GM12878 (cell line): ENCODE measurements around the gene FAM50A. TPM values are rescaled to one million over a fixed set of nuclear protein-coding genes. Genes with fewer than 3 reads are reported as not detected.
A peak's percentile ranks its signal among the peaks of the same experiment; 100 is the strongest.

ENCODE experiments used
- ATAC-seq: fragments of 200-7000 bp; cut with Tn5 transposase; 3 replicates; pipeline ENCODE4 v1.9.1; 2020; ENCODE audit warnings: mild to moderate bottlenecking, moderate library complexity
- BruUV-seq: library from RNA; stranded (reverse); fragments of 400-500 nt; replicated peaks from 2 replicates; lab custom pipeline; 2021; lab: Mats Ljungman, UMichigan
- CTCF ChIA-PET: fragments of 300-600 bp; sonication (Branson Sonifier 250); formaldehyde crosslinking; extraction: SDS; loops from one replicate; lab custom pipeline; 2021; ENCODE audit warnings: inconsistent platforms; lab: Yijun Ruan, JAX
- POLR2A ChIA-PET: fragments of 350-600 bp; formaldehyde crosslinking; extraction: SDS; loops from one replicate; lab custom pipeline; 2021; ENCODE audit warnings: inconsistent platforms; lab: Charles Lee
- RAD21 ChIA-PET: fragments of 300-600 bp; sonication (Branson Sonifier 250); formaldehyde crosslinking; loops from one replicate; lab custom pipeline; 2023; ENCODE audit warnings: antibody characterized with exemption; ENCODE audit not compliant: unreplicated experiment; lab: Charles Lee
- SMC1A ChIA-PET: fragments of 300-600 bp; sonication (Branson Sonifier 250); formaldehyde crosslinking; loops from one replicate; lab custom pipeline; 2023; ENCODE audit not compliant: unreplicated experiment, uncharacterized antibody; lab: Charles Lee
- DNase-seq: peaks from one replicate; pipeline ENCODE4 v3.0.0-alpha.2; 2011; ENCODE audit warnings: low read depth, low spot score
- FAIRE-seq: peaks from 3 replicates; lab custom pipeline; 2011; peaks lifted over from hg19 to GRCh38; lab: Jason Lieb, UNC
- H2AFZ ChIP-seq: 2 replicates; pipeline ENCODE4 v1.6.0; 2011; ENCODE audit warnings: low read depth, low read length, control low read depth; ENCODE audit not compliant: control insufficient read depth
- H3K27ac ChIP-seq: 2 replicates; pipeline ENCODE4 v1.5.1; 2011; ENCODE audit warnings: control low read depth; ENCODE audit not compliant: control insufficient read depth, insufficient read depth
- H3K27me3 ChIP-seq, 2 experiments: replicated peaks in 1 of 2; 2 replicates each; pipeline versions ENCODE4 v1.6.0 to v1.6.1; 2011; ENCODE audit warnings: low read length in 1 of 2; ENCODE audit not compliant: control insufficient read depth in 2 of 2, insufficient read depth in 2 of 2
- H3K36me3 ChIP-seq, 2 experiments: 2 replicates each; pipeline ENCODE4 v1.5.1; 2011; ENCODE audit warnings: low read length in 1 of 2; ENCODE audit not compliant: control insufficient read depth in 2 of 2, insufficient read depth in 2 of 2
- H3K4me1 ChIP-seq: 2 replicates; pipeline ENCODE4 v1.6.1; 2011; ENCODE audit warnings: mild to moderate bottlenecking, low read length, moderate library complexity, mixed read lengths; ENCODE audit not compliant: control insufficient read depth, insufficient read depth
- H3K4me2 ChIP-seq: 2 replicates; pipeline ENCODE4 v1.6.0; 2011; ENCODE audit warnings: control low read depth; ENCODE audit not compliant: control insufficient read depth, insufficient read depth
- H3K4me3 ChIP-seq: fragments of 200-600 bp; sonication (generic); 2 replicates; pipeline ENCODE4 v1.5.1; 2016
- H3K79me2 ChIP-seq: 2 replicates; pipeline ENCODE4 v1.6.0; 2011; ENCODE audit warnings: low read length; ENCODE audit not compliant: control insufficient read depth, insufficient read depth
- H3K9ac ChIP-seq: 2 replicates; pipeline ENCODE4 v1.8.0; 2011; ENCODE audit warnings: low read length, control low read depth, mixed read lengths; ENCODE audit not compliant: control insufficient read depth, insufficient read depth
- H3K9me3 ChIP-seq: replicated peaks from 3 replicates; pipeline ENCODE4 v1.5.1; 2011; ENCODE audit warnings: mild to moderate bottlenecking, low read length; ENCODE audit not compliant: control insufficient read depth, insufficient read depth
- H4K20me1 ChIP-seq: 2 replicates; pipeline ENCODE4 v1.6.0; 2011; ENCODE audit not compliant: control insufficient read depth, insufficient read depth
- CREB1 ChIP-seq: IDR thresholded peaks from 2 replicates; pipeline ENCODE4 v1.6.1; 2012; ENCODE audit warnings: low read depth, mild to moderate bottlenecking, inconsistent platforms
- JUNB ChIP-seq: IDR thresholded peaks from 2 replicates; pipeline ENCODE4 v1.6.1; 2016; ENCODE audit warnings: antibody characterized with exemption, mild to moderate bottlenecking
- MTA3 ChIP-seq: IDR thresholded peaks from 2 replicates; pipeline ENCODE4 v1.6.1; 2012; ENCODE audit warnings: low read length, inconsistent platforms, borderline replicate concordance
- MXI1 ChIP-seq: fragments of 150-350 bp; IDR thresholded peaks from 2 replicates; pipeline ENCODE4 v1.6.1; 2011; ENCODE audit warnings: low read depth, mild to moderate bottlenecking, inconsistent platforms, low read length, improper control_type of control experiment
- NR2C1 ChIP-seq: fragments of 450-650 bp; IDR thresholded peaks from 2 replicates; pipeline ENCODE4 v1.6.1; 2017; ENCODE audit warnings: antibody characterized with exemption, mild to moderate bottlenecking, moderate library complexity
- STAT1 ChIP-seq: fragments of 450-650 bp; conservative IDR thresholded peaks from 2 replicates; pipeline ENCODE4 v1.6.1; 2014; ENCODE audit warnings: antibody characterized with exemption, mild to moderate bottlenecking
- TARDBP ChIP-seq: IDR thresholded peaks from 2 replicates; pipeline ENCODE4 v1.6.1; 2016; ENCODE audit warnings: borderline replicate concordance
- ZBED1 ChIP-seq: IDR thresholded peaks from 2 replicates; pipeline ENCODE4 v1.6.1; 2016; ENCODE audit warnings: borderline replicate concordance
- ZZZ3 ChIP-seq: IDR thresholded peaks from 2 replicates; pipeline ENCODE4 v1.6.1; 2011; ENCODE audit warnings: low read depth; ENCODE audit not compliant: control insufficient read depth, insufficient read length
- WGBS: methylation state at CpG from one replicate; pipeline ENCODE4 v1.1.6; 2016; ENCODE audit warnings: low lambda C conversion rate; ENCODE audit not compliant: insufficient replicate concordance, insufficient coverage; ENCODE audit errors: missing lambda C conversion rate; 5-methylcytosine and 5-hydroxymethylcytosine counted together
- in situ Hi-C: fragments of 300-500 bp; cut with MboI; formaldehyde crosslinking; loops from 9 replicates; pipeline ENCODE4 v1.14.3; 2018; ENCODE audit warnings: mixed read lengths
- intact Hi-C: fragments of 100-400 bp; cut with micrococcal nuclease; formaldehyde crosslinking; loops from one replicate; pipeline ENCODE4 v1.14.2; 2022; ENCODE audit not compliant: unreplicated experiment
- polyA plus RNA-seq, 11 experiments: library from polyadenylated mRNA; depleted of rRNA in 4 of 11; unstranded in 6 of 11; stranded (reverse) in 5 of 11; fragments of >200 nt; fragmentation: Nextera tagmentation in 4 of 11; fragmentation: Illumina TruSeq in 1 of 11; extraction: Ambion mirVana in 4 of 11; extraction: Trizol in 1 of 11; gene quantifications; 1 replicate in 1 of 11; 2 replicates in 10 of 11; pipeline versions ENCODE4 v1.2.1 to v1.2.3, GENCODE V29; 2011 to 2016; ENCODE audit warnings: inconsistent platforms in 2 of 11, missing spikeins in 2 of 11, low read depth in 1 of 11
- total RNA-seq, 4 experiments: library from RNA; depleted of rRNA in 3 of 4; stranded (reverse); fragments of >200 nt in 3 of 4; fragmentation: Illumina TruSeq in 1 of 4; extraction: Trizol in 1 of 4; gene quantifications; 2 replicates each; pipeline versions ENCODE4 v1.2.1 to v1.2.3, GENCODE V29; 2013 to 2021
- TF ChIP-seq, protein P1 (sequence below): fragments of 450-650 bp; formaldehyde crosslinking; IDR thresholded peaks from 2 replicates; pipeline ENCODE4 v1.5.0; 2022; ENCODE audit warnings: mild to moderate bottlenecking, missing genetic modification characterization
- TF ChIP-seq, protein P2 (sequence below), 3 experiments: IDR thresholded peaks in 2 of 3; conservative IDR thresholded peaks in 1 of 3; 2 replicates each; pipeline ENCODE4 v1.5.1; 2011; ENCODE audit warnings: low read depth in 3 of 3, low read length in 3 of 3, mild to moderate bottlenecking in 3 of 3, control low read depth in 2 of 3, moderate library complexity in 2 of 3, inconsistent platforms in 1 of 3, mixed read lengths in 1 of 3; ENCODE audit not compliant: control insufficient read depth in 2 of 3, insufficient read depth in 1 of 3; ENCODE audit errors: extremely low read depth in 1 of 3

FAM50A gene
- total and polyA plus RNA-seq, 10 of the 15 experiments (the other 5 are each of a cell fraction or from before 2014, with no cell fraction given), result 4.2 to 46.7 (median 34.6) TPM

DNA sequence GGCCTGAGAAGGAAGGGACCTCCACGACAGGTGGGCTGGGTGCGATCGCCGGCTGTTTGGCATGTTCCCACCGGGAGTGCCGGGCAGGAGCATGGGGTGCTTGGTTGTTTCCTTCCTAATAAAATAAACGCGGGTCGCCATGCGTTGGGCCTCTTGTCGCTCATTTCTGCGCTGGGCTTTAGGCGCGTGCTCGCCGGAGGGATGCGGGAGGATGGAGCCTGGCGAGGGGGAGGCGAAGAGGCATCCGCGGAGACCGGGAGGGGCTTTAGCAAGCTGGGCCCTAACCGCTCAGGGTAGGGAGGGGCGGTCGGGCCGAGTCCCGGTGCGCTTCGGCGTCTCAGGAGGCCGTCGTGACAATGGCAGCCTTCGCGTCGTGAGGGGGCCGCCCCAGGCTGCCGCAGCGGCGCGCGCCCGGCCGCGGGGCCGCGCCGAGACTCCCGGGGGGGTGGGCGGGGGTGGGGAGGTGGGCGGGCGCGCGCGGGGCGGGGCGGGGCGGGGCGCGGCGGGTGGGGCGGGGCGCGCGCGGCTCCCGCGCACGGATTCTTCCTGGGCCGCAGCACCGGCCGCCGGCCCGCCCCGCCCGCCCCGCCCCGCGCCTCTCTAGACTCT, 7.5 kb upstream of the FAM50A start (continued):
- TF ChIP-seq, protein P1, sequence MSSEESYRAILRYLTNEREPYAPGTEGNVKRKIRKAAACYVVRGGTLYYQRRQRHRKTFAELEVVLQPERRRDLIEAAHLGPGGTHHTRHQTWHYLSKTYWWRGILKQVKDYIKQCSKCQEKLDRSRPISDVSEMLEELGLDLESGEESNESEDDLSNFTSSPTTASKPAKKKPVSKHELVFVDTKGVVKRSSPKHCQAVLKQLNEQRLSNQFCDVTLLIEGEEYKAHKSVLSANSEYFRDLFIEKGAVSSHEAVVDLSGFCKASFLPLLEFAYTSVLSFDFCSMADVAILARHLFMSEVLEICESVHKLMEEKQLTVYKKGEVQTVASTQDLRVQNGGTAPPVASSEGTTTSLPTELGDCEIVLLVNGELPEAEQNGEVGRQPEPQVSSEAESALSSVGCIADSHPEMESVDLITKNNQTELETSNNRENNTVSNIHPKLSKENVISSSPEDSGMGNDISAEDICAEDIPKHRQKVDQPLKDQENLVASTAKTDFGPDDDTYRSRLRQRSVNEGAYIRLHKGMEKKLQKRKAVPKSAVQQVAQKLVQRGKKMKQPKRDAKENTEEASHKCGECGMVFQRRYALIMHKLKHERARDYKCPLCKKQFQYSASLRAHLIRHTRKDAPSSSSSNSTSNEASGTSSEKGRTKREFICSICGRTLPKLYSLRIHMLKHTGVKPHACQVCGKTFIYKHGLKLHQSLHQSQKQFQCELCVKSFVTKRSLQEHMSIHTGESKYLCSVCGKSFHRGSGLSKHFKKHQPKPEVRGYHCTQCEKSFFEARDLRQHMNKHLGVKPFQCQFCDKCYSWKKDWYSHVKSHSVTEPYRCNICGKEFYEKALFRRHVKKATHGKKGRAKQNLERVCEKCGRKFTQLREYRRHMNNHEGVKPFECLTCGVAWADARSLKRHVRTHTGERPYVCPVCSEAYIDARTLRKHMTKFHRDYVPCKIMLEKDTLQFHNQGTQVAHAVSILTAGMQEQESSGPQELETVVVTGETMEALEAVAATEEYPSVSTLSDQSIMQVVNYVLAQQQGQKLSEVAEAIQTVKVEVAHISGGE (CRISPR knock-in tag), result no peak
- TF ChIP-seq JUNB, result no peak
- no peak for TF ChIP-seq STAT1
- no peak for TF ChIP-seq NR2C1

DNA sequence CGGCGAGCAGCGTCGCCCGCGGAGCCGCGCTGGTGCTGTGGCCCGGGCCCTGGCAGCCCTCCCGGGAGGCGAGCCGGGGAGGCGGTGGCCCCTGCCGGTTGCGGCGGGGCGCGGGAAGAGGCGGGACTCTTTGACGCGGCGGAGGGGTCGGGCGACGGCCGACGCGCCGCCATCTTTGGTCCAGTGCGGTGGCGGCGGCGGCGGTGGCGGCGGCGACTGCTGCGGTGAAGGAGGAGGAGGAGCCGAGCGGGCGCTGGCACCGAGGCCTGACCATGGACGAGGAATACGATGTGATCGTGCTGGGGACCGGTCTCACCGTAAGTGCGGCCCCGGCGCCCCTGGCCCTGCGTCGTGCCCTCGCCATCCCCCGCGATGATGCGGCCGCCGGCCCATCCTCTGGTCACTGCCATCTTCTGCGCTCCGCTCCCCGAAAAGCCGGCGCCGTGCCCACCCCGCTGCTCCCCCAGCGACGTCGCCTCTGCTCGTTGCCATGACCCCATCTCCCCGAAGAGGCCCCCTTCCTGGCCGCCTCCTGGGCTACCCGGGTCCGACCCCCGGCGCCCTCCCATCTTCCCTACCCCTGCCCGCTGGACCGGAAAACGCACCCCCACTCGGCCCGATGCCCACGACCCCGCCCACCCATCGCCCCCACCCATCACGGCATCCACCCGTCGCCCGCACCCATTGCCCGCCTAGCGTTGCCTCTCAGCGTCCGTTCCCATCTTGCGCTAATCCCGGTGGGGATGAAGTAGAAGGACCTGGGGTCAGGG, 6.8 kb upstream of the FAM50A start, which contains the start of gene GDI1:
Gene GDI1 (plus strand): TSS at position 172 of the 770 bp plus-strand sequence. CDS start 101 bp downstream, at position 273.
- in situ Hi-C loops, result no loop called here
- 48% methylated on average over 61 of the region's 93 CpGs for whole genome bisulfite sequencing
- TF ChIP-seq MTA3 (no peak), TARDBP (0 out of 2 replicates have a peak, but pooled peaks have one; percentile 29), MXI1 (no peak), CREB1 (0 out of 2 replicates have a peak, but pooled peaks have one; percentile 7), ZZZ3 (no peak), ZBED1 (no peak)
- TF ChIP-seq, protein P2, sequence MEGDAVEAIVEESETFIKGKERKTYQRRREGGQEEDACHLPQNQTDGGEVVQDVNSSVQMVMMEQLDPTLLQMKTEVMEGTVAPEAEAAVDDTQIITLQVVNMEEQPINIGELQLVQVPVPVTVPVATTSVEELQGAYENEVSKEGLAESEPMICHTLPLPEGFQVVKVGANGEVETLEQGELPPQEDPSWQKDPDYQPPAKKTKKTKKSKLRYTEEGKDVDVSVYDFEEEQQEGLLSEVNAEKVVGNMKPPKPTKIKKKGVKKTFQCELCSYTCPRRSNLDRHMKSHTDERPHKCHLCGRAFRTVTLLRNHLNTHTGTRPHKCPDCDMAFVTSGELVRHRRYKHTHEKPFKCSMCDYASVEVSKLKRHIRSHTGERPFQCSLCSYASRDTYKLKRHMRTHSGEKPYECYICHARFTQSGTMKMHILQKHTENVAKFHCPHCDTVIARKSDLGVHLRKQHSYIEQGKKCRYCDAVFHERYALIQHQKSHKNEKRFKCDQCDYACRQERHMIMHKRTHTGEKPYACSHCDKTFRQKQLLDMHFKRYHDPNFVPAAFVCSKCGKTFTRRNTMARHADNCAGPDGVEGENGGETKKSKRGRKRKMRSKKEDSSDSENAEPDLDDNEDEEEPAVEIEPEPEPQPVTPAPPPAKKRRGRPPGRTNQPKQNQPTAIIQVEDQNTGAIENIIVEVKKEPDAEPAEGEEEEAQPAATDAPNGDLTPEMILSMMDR (IDR thresholded peaks at IDR 0.05 in 2 of 3, conservative IDR thresholded peaks at IDR 0.05 in 1 of 3; ENCODE audit: control insufficient read depth in 2 of 3, extremely low read depth in 1 of 3, insufficient read depth in 1 of 3, low read depth in 3 of 3, low read length in 3 of 3), result no peak
- TF ChIP-seq, protein P1 (CRISPR knock-in tag), result no peak

More for the DNA sequence above, 6.8 kb upstream of the FAM50A start, which contains the start of gene GDI1:
- ChIA-PET POLR2A (interaction anchor here (1.1 kb wide), 1 partner anchor 53 kb away, joined by 3 read pairs; the partner anchor contains the start of gene SLC10A3), RAD21 (no interaction called here), SMC1A (no interaction called here), CTCF (no interaction called here)
- Histone ChIP-seq H3K79me2 (peaks cover 21% of the 10 kb centered on the region), H3K27me3 (no peaks in the 10 kb centered on the region), H3K4me2 (peak within 1 kb of the TSS; percentile 84), H3K9me3 (no peaks in the 10 kb centered on the region; the same call in 2 of the 3 replicates), H2AFZ (no peak within 1 kb of the TSS; the same call in 1 of the 2 replicates), H3K27ac (peak within 1 kb of the TSS; percentile 39), H3K4me3 (peak within 1 kb of the TSS; percentile 74), H3K36me3 (peaks cover 0 to 3% of the 10 kb centered on the region in 2 experiments; a peak in 1 of 4 replicates), H3K9ac (peak within 1 kb of the TSS; percentile 56; the same call in 1 of the 2 replicates), H3K4me1 (no peaks in the 10 kb centered on the region), H4K20me1 (no peaks in the 10 kb centered on the region)
- DNase-seq (no peak), ATAC-seq (peak; percentile 64), FAIRE-seq (no peak)
- intact Hi-C loops, result loop anchor here (5.0 kb wide), 2 partner anchors 40 kb away; partner anchors contain the start of genes LAGE3 and RPL10
- no TSS peak for BruUV-seq
